ENCODE results near the gene SMC1A.

Gene SMC1A

GRCh38 chrX:53340852-53341645 is 81.4 kb downstream of the SMC1A start:
- no peak for DNase-seq (ENCODE audit: low read depth in 3 of 3)

GRCh38 chrX:53337101-53337500 is 85.4 kb downstream of the SMC1A start:
- no peak for DNase-seq (ENCODE audit: low read depth in 3 of 3)

GRCh38 chrX:53333853-53334252 is 88.6 kb downstream of the SMC1A start:
- DNase-seq (ENCODE audit: low read depth in 3 of 3): no peak

DNA sequence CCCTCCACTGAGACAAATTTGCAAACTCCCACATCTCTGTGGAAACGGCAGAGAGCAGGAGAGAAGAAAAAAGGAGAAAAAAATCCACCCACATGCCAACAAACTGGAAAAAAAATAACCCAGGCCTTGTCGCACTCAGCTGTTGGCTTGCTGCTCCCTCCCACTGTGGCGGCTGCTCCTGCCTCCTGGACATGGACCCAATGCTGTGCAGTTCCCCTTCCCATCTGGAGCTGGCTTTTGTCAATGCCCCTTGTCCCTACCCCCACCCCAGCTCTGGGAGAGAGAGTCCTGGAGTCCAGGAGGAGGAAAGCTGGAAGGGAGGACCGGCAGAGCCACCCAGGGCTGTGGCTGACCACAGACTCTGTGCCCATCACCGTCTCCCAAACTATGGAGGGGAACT is 90.2 kb downstream of the SMC1A start:
- no peak for DNase-seq (ENCODE audit: low read depth in 3 of 3)

GRCh38 chrX:53330331-53330730 is 92.1 kb downstream of the SMC1A start:
- no peak for DNase-seq (ENCODE audit: low read depth in 3 of 3)

DNA sequence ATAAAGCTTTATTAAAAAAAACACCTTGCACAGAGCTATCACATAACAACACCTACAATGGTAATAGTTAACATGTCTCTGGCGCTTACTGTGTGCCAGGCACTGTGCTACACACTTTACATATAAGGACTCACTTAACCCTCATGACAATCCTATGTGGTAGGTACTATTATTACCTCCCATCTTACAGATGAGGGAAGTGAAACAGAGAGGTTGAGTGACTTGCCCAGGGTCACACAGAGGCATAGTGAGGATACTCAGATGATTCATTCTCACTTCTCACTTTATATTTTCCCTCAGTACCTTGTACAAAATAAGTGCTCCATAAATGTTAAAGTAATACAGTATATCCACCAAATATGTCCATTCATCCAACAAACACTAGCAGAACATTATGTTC is 97.7 kb downstream of the SMC1A start:
- no peak for DNase-seq (ENCODE audit: low read depth in 3 of 3)
